Measurements from ENCODE around the gene PRRT3.

GRCh38 chr3:9914011-9914410 lies 38.2 kb downstream of the PRRT3 start:
- TF ChIP-seq CTCF (CRISPR knock-in tag; IDR thresholded peaks at IDR 0.05) (no peak), ATM (IDR thresholded peaks at IDR 0.05; ENCODE audit: borderline replicate concordance) (no peak), NR2F6 (IDR thresholded peaks at IDR 0.05) (no peak), NR2F6 (CRISPR knock-in tag; IDR thresholded peaks at IDR 0.05) (no peak), SETDB1 (CRISPR knock-in tag; IDR thresholded peaks at IDR 0.05; ENCODE audit: borderline replicate concordance) (no peak), RFX1 (IDR thresholded peaks at IDR 0.05) (no peak), MEF2D (CRISPR knock-in tag; IDR thresholded peaks at IDR 0.05) (no peak), RFX5 (IDR thresholded peaks at IDR 0.05; ENCODE audit: low read depth, low read length) (no peak), YY1 (IDR thresholded peaks at IDR 0.05; ENCODE audit: insufficient read depth, insufficient replicate concordance, low read depth, low read length) (no peak)
- TF ChIP-seq, protein P1, sequence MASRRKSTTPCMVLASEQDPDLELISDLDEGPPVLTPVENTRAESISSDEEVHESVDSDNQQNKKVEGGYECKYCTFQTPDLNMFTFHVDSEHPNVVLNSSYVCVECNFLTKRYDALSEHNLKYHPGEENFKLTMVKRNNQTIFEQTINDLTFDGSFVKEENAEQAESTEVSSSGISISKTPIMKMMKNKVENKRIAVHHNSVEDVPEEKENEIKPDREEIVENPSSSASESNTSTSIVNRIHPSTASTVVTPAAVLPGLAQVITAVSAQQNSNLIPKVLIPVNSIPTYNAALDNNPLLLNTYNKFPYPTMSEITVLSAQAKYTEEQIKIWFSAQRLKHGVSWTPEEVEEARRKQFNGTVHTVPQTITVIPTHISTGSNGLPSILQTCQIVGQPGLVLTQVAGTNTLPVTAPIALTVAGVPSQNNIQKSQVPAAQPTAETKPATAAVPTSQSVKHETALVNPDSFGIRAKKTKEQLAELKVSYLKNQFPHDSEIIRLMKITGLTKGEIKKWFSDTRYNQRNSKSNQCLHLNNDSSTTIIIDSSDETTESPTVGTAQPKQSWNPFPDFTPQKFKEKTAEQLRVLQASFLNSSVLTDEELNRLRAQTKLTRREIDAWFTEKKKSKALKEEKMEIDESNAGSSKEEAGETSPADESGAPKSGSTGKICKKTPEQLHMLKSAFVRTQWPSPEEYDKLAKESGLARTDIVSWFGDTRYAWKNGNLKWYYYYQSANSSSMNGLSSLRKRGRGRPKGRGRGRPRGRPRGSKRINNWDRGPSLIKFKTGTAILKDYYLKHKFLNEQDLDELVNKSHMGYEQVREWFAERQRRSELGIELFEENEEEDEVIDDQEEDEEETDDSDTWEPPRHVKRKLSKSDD (CRISPR knock-in tag; IDR thresholded peaks at IDR 0.05; ENCODE audit: low read depth), result no peak

All from HepG2 (cell line).